ENCODE measurements around the gene TRAPPC8. TPM values are rescaled to one million over a fixed set of nuclear protein-coding genes. Genes with fewer than 3 reads are reported as not detected.

Gene TRAPPC8
- total RNA-seq, 1 donor from 2014 or later: 37.9 TPM

- no peak for TF ChIP-seq CTCF (IDR thresholded peaks at IDR 0.05; ENCODE audit: insufficient read depth, low read length, severe bottlenecking)
- Histone ChIP-seq H3K4me3 (ENCODE audit: low read depth, low read length) (no peak overlapping the region), H3K36me3 (ENCODE audit: control insufficient read depth, insufficient read depth, low read length) (no peaks in the 10 kb centered on the region), H3K27me3 (ENCODE audit: control insufficient read depth, insufficient read depth, low read length) (no peaks in the 10 kb centered on the region)
- DNase-seq (ENCODE audit: low read depth) (no peak), FAIRE-seq (no peak)
Measured at GRCh38 chr18:31884020-31884419, 58.9 kb downstream of the TRAPPC8 start.

- no peak for DNase-seq (ENCODE audit: low read depth)
- no peak overlapping the region for H3K4me3 ChIP-seq (ENCODE audit: low read depth, low read length)
- peaks cover 2% of the 10 kb centered on the region for H3K36me3 ChIP-seq (ENCODE audit: control insufficient read depth, insufficient read depth, low read length)
- TF ChIP-seq CTCF (IDR thresholded peaks at IDR 0.05; ENCODE audit: insufficient read depth, low read length, severe bottlenecking): no peak
- H3K27me3 ChIP-seq (ENCODE audit: control insufficient read depth, insufficient read depth, low read length): no peaks in the 10 kb centered on the region
- FAIRE-seq: no peak
Measured at GRCh38 chr18:31880186-31880898, 62.6 kb downstream of the TRAPPC8 start.

- DNase-seq (ENCODE audit: low read depth): no peak
- Histone ChIP-seq H3K27me3 (ENCODE audit: control insufficient read depth, insufficient read depth, low read length) (no peaks in the 10 kb centered on the region), H3K36me3 (ENCODE audit: control insufficient read depth, insufficient read depth, low read length) (peaks cover 5% of the 10 kb centered on the region), H3K4me3 (ENCODE audit: low read depth, low read length) (no peak overlapping the region)
- no peak for TF ChIP-seq CTCF (IDR thresholded peaks at IDR 0.05; ENCODE audit: insufficient read depth, low read length, severe bottlenecking)
- no peak for FAIRE-seq
Measured at GRCh38 chr18:31878358-31878757, 64.6 kb downstream of the TRAPPC8 start.

- H3K4me3 ChIP-seq (ENCODE audit: low read depth, low read length): no peak overlapping the region
- DNase-seq (ENCODE audit: low read depth) (no peak), FAIRE-seq (no peak)
- H3K36me3 ChIP-seq (ENCODE audit: control insufficient read depth, insufficient read depth, low read length): peaks cover 5% of the 10 kb centered on the region
- no peak for TF ChIP-seq CTCF (IDR thresholded peaks at IDR 0.05; ENCODE audit: insufficient read depth, low read length, severe bottlenecking)
- H3K27me3 ChIP-seq (ENCODE audit: control insufficient read depth, insufficient read depth, low read length): no peaks in the 10 kb centered on the region
Measured at GRCh38 chr18:31877900-31878299, 65.0 kb downstream of the TRAPPC8 start.

GRCh38 chr18:31876707-31877106 lies 66.2 kb downstream of the TRAPPC8 start:
- peak; percentile 61 for DNase-seq (ENCODE audit: low read depth)

More at GRCh38 chr18:31876707-31877106, 66.2 kb downstream of the TRAPPC8 start:
- peak; percentile 50 for FAIRE-seq
- H3K36me3 ChIP-seq (ENCODE audit: control insufficient read depth, insufficient read depth, low read length): peaks cover 5% of the 10 kb centered on the region
- H3K4me3 ChIP-seq (ENCODE audit: low read depth, low read length): no peak overlapping the region
- no peak for TF ChIP-seq CTCF (IDR thresholded peaks at IDR 0.05; ENCODE audit: insufficient read depth, low read length, severe bottlenecking)
- H3K27me3 ChIP-seq (ENCODE audit: control insufficient read depth, insufficient read depth, low read length): no peaks in the 10 kb centered on the region
